Activated CD4-positive, alpha-beta T cell treated with anti-CD3 and anti-CD28 coated beads, Interleukin-2, Interleukin-6, amounts not matched to agents 100 ng/mL and 50 ng/mL, durations not matched to agents 16 hours and 8 hours (primary cell): ENCODE data around the gene HOGA1.

Experiments
- DNase-seq: peaks from one replicate; pipeline ENCODE4 v3.0.0-alpha.2; 2020

The HOGA1 gene

GRCh38 chr10:97651773-97652172 lies 67.6 kb downstream of the HOGA1 start:
- no peak for DNase-seq

GRCh38 chr10:97656777-97657176 lies 72.6 kb downstream of the HOGA1 start:
- no peak for DNase-seq

- DNase-seq: no peak
Observed at GRCh38 chr10:97659589-97659988, 75.4 kb downstream of the HOGA1 start.
